Measurements from ENCODE around the gene GLRX. TPM values are rescaled to one million over a fixed set of nuclear protein-coding genes. Genes with fewer than 3 reads are reported as not detected.
A peak's percentile ranks its signal among the peaks of the same experiment; 100 is the strongest.

GLRX gene
- polyA plus RNA-seq, 1 donor, result 11.3 TPM

DNA sequence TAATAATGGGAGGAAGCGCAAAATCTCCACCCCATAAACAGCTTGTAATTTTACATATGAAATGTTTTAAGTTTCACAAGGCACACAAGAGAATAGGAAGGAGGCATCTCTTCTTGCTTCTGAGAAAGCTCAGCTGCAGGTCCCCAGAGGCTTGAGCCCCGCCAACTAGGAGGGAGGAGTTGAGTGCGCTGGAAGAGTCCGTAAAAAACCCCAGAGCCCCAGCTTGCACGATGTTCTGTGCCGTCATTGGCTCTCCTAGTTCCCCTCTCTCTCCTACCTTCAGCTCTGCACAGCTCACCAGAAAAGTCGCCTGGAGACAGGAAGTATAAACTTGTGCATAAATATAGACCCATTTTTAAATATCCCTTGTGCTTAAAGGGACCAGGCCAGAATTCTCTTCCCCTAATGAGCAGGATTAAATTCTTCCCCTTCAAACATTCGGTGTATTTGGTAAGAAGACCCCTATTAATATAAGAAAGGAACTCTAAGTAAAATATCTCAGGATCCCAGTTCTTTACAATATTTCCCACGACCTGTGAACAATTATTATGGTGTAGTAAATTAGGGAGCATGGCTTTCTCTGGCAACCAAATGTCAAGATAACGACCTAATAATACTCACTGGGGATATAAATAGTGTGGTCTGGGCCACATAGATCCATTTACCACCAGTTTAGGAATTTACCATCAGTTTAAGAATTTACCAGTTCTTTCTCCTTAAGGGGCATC, 13.7 kb downstream of the GLRX start:
- peak; percentile 72 for DNase-seq (ENCODE audit: low read depth)

DNA sequence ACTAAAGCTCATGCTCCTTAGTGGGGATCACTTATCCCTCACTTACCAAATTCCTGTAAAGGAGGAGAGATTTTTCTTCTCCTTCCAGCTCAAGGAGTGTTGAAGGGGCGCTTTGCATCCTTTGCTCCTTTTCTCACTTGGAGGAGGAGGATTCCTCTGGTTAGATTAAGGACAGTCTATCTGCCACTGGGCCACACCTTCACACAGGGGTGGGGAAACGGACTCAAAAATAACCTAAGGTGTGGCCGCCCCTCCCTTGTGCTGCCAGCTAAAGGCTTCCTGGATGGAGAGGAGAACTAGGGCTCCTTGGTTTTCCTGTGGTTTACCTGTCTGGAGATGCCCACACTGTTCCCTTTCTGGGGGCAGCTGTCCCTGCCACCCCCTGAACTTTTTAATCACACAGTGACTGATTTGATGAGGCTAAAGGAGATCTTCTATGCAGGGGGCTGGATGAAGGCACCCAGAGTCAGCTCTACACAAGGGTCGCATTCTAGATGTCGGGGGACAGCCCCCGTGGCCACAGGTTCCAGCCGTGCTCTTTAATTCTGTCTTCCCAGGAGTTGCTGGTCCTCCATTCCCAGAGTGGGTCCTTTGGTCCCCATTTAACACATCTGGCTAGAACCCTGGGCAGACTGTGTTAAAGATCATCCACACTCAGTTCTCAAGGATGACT, 14.4 kb downstream of the GLRX start:
- no peak for DNase-seq (ENCODE audit: low read depth)

- DNase-seq (ENCODE audit: low read depth), result no peak
Measured at GRCh38 chr5:95806687-95807086, 15.8 kb downstream of the GLRX start.

DNA sequence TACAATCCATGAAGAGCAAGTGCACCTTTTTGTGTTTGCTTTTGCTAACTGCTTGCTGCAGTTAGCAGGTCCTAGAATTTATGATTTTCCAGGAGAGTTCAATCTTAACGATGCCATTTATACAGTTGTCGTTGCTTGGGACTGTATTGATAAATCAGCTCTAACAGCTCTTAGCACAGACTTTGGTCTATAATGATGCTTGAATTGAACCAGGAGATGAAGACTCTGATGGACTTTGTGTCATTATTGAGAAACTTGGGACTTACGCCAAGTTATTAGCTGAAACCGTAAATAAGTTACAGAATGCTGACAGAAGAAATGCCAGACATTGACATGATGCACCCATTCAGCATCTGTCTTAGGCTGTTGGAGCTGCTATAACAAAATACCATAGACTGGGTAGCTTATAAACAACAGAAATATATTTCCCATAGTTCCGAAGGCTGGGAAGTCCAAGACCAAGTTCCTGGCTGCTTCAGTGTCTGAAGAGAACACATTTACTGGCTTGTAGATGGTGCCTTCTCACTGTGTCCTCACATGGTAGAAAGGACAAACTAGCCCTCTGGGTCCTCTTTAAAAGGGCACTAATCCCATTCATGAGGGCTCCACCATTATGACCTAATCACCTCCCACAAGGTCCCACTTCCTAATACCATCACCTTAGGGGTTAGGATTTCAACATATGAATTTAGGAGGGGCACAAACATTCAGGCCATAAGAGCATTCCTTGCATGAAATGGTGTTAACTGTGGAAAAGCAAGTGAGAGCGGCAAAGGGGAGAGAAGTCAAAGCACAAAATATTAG, 17.6 kb downstream of the GLRX start:
- no peak for DNase-seq (ENCODE audit: low read depth)

GRCh38 chr5:95803271-95804148, 19.0 kb downstream of the GLRX start:
- DNase-seq (ENCODE audit: low read depth), result no peak

- no peak for DNase-seq (ENCODE audit: low read depth)
Measured at GRCh38 chr5:95801961-95802360, 20.6 kb downstream of the GLRX start.

DNA sequence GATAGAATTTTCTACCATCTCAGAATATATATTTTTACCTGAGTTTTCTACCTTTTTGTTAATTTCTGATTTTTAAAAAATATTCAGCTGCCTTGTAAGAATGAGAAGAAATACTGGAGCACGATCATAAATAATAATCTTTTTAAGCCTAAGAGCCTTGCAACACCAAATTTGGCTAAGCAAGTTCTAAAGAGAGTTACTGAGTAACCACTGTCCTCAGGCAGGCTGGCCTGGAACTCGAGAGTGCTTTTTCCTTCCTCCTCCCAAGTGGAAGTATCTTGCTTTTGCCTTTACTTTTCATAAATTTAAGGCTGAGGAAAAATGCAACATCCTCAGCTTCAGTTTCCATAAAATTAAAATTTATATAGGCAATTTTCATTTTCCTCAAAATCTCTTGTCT, 21.0 kb downstream of the GLRX start:
- no peak for DNase-seq (ENCODE audit: low read depth)

DNA sequence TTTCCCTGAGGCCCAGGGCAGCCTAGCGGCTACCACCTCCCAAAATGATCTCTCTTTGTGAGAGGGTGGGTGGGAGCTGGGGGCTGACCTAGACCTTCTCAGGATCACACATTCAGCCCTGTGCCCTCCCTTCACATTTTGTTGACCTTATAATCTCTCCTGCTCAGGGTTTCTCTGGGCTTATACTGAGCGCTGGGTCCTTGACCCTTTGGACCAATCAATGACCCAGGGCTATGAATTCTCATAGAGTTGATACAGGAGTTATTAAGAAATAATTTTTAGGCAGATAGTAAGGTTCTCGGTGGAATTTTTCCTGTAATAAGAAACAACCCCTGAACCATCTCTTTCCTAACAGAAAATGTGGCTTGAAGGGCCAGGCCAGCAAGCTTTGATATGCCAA, 22.0 kb downstream of the GLRX start:
- DNase-seq (ENCODE audit: low read depth), result no peak

- no peak for DNase-seq (ENCODE audit: low read depth)
Measured at GRCh38 chr5:95799191-95799835, 23.2 kb downstream of the GLRX start.

- DNase-seq (ENCODE audit: low read depth), result no peak
Measured at GRCh38 chr5:95798545-95798944, 24.0 kb downstream of the GLRX start.

DNA sequence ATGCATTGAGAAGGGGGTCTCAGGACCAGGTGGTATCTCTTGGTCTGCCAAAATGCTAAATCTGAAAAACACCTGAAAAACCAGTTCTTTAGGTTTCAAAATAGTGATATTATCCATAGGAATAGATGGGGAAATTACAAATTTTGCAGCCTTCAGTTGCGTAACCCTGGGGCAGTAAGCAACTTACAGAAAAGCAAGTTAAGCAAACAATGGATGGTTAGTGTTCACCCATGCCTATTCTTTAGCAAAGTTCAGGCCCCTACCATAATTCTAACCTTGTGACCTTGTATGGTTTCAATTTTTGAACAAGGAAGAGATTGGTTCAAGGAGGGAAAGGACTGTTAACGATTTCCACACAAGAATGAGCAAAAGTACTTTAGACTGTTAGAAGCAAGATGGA, 24.5 kb downstream of the GLRX start:
- DNase-seq (ENCODE audit: low read depth), result no peak

DNA sequence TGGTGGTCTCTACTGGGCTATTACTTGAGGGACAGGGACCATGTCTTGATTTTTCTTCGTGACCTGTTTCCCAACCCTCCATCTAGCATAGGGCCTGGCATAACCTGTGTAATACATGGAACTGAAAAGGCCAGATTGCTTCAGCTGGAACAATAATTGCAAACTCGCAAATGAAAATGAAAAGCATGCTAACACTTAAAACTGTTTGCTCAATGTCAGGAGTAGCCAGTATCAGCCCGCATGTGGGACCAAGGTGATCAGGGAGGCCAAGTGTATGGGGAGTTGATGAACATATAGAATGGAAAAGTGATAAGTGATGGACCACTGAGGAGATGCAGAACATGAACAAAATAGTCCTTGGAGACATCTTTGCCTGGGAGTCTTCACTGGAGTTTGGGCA, 25.2 kb downstream of the GLRX start:
- DNase-seq (ENCODE audit: low read depth), result no peak

- DNase-seq (ENCODE audit: low read depth), result no peak
Measured at GRCh38 chr5:95794070-95794516, 28.4 kb downstream of the GLRX start.

- DNase-seq (ENCODE audit: low read depth), result no peak
Measured at GRCh38 chr5:95791751-95792150, 30.8 kb downstream of the GLRX start.

- DNase-seq (ENCODE audit: low read depth), result no peak
Measured at GRCh38 chr5:95788493-95788892, 34.0 kb downstream of the GLRX start.

DNA sequence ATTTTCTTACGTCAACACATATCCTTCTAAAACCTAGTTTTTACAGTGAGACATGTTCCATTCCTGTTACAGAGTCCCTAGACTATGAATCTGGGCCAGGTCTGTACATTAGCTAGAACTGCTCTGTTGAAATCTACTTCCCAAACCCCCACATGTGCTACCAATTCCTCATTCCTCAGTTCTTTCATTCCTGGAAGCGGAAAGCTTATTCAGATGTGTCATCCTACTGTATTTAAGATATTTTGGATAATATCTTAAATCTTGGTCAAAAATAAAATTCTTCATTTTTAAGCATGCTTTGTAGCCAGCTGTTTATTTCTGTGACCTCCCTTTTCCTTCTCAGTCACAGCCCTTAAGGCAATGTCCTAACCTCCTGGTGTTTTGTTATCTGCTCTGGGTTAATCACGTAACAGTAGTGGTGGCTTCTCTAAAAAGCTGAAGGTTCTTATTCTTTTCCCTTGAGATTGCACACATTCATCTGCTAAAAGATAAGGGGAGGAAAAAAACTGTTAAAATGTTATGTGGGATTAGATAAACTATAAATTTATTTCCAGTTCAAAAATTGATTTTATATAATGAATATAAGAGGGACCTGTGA, 35.6 kb downstream of the GLRX start:
- no peak for DNase-seq (ENCODE audit: low read depth)

DNA sequence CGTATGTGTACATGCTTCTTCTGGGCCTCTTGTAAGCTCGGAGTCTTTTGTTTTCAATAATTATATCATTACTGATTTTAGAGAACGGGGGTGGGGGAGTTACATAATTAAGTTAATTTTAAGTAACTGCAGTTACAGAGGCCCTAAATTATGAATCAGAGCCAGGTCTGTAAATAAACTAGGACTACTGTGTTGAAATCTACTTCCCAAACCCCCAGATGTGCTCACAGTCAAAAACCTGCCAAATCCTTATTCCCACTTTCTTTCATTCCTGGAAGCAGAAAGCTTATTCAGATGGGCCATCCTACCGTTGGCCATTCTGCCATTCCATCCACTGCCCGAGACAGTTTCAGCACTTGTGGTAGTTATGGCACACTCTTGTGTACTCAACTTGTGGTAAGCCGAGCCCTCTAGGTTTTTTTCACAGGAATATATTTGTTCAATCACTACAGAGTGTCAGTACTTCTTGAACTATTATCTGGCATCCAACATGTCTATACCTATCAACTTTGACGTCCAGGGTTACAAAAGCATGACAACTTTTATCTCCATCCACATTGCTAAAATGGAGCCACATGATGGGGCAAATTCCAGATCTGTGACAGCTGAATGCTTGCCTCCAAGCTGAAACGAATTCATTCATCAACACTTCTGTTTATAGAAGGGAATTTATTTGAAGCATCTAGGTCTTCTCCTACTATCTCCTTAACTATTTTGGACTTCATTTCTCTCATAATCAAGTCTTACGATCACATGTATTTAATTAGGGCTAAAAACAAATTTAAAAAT, 37.8 kb downstream of the GLRX start:
- DNase-seq (ENCODE audit: low read depth), result no peak

GRCh38 chr5:95783661-95784060, 38.9 kb downstream of the GLRX start:
- no peak for DNase-seq (ENCODE audit: low read depth)

DNA sequence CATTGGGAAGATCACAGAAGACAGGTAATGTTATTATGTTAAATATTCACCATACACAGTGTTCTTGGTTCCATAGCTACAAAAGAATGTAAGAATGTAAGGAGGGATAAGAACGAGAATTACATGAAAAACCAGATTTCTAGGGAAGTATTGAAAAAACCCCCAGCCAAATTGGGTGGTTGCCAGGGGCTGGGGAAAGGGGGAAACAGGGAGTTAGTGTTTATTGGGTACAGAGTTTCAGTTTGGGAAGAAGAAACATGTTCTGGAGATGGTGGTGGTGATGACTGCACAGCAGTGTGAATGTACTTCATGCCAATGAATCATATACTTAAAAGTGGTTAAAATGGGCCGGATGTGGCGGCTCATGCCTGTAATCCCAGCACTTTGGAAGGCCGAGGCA, 40.3 kb downstream of the GLRX start:
- no peak for DNase-seq (ENCODE audit: low read depth)

GRCh38 chr5:95781101-95781583, 41.4 kb downstream of the GLRX start:
- DNase-seq (ENCODE audit: low read depth), result peak; percentile 60
